CD4-positive, alpha-beta T cell treated with Interleukin-17A for 4 hours (primary cell): ENCODE measurements around the gene CMTR1.
"Not testable (repeated sequence)": the region's sequence is repeated elsewhere in the genome, so short reads cannot be mapped to it uniquely, and the experiment has no call there.

Experiments used
- DNase-seq: peaks from one replicate; pipeline ENCODE4 v3.0.0-alpha.2; 2020; ENCODE audit warnings: mixed read lengths

The CMTR1 gene

GRCh38 chr6:37432916-37433656, at the start of gene CMTR1:
TSS of gene CMTR1 (plus strand) at chr6:37433221. CDS start at chr6:37435630, 2,409 bp downstream.
- peak; percentile 96 for DNase-seq

- DNase-seq: no peak
These were observed 44.4 kb upstream of the CMTR1 start for GRCh38 chr6:37388578-37388977.

DNA sequence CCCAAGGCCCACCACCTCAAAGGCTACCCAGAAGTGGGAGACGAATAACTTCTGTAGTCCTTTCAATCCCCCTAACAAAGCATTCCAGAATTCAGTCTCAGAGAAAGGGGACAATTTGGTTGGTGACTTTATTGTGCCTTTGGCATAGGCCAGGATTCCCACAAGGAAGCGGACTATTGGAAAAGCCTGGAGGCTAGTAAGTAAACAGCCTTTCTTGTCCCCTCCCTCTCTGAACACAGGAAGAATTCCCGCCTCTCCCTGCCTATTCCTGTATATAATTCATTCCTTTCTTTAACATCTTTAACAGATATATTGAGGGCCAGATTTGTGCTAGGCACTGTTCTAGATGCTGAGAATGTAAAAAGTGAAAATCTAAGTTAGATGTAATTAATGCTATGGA, 43.2 kb upstream of the CMTR1 start:
- DNase-seq: no peak

DNA sequence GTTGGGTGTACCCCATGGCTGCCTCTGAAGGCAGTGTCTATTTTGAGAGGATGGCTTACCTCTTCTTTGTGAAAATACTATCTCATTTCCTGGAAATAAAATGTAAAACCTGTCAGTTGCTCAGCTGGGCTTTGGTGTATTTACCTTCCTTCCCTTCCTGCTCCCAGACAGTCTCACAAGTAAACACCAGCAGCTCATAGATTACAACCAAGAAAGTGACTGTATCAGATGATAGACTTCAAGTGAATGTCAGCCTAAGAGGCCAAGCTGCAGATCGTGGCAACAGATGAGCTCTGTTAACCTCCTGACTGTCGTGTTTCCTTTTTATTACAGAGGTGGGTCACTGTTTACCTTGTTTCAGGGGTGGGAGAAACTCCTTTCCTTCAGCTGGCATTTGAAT, 41.9 kb upstream of the CMTR1 start:
- no peak for DNase-seq

- no peak for DNase-seq
These were observed 40.2 kb upstream of the CMTR1 start for GRCh38 chr6:37392821-37393220.

- DNase-seq: no peak
These were observed 39.6 kb upstream of the CMTR1 start for GRCh38 chr6:37393381-37393929.

GRCh38 chr6:37396571-37397180, 36.3 kb upstream of the CMTR1 start:
- no peak for DNase-seq

- DNase-seq: no peak
These were observed 33.9 kb upstream of the CMTR1 start for GRCh38 chr6:37399131-37399530.

GRCh38 chr6:37399795-37400490, 33.1 kb upstream of the CMTR1 start:
- DNase-seq: no peak

DNA sequence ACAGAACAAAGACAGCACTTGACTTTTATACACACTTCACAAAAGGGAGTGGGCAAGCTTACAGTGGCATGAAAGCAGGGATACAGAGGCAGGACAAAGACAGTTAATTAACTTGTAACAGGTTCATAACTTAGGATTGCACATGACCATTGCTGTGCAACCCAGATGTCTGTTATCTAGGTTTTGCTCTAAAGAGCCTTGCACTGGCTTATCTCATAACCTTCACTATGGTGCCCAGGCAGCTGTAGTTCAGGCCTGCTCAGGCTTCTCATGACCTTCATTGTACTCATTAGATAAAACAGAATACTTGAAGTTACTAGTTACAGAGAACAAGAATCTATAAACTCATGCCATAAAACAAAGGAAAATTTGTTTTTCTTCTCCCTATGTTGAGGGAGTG, 31.4 kb upstream of the CMTR1 start:
- DNase-seq: not testable (repeated sequence)

- no peak for DNase-seq
These were observed 26.2 kb upstream of the CMTR1 start for GRCh38 chr6:37406726-37407341.

DNA sequence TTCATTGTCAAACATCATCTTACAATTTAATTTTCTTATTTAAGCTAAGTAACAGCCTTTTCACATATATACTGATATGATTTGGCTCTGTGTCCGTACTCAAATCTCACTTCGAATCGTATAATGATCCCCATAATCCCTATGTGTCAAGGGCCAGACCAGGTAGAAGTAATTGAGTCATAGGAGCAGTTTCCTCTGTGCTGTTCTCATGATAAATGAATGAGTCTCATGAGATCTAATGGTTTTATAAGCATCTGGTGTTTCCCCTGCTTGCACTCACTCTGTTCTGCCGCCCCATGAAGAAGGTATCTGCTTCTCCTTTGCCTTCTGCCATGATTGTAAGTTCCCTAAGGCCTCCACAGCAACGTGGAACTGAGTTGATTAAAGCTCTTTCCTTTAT, 25.1 kb upstream of the CMTR1 start:
- DNase-seq: no peak

DNA sequence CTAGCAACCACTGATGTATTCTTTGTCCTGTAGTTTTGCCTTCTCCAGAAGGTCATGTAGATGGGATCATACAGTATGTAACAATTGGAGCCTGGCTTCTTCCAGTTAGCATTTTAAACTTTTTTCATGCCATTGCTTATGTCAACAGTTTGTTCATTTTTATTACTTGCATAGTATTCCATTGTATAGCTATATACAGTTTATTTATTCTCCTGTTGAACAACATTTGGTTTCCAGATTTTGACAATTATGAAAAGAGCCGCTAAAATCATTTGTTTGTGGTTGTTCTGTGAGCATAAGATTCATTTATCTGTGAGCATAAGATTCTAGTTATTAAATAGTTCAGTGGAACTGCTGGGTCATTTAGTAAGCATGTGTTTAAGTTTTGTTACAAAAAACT, 23.5 kb upstream of the CMTR1 start:
- no peak for DNase-seq

DNA sequence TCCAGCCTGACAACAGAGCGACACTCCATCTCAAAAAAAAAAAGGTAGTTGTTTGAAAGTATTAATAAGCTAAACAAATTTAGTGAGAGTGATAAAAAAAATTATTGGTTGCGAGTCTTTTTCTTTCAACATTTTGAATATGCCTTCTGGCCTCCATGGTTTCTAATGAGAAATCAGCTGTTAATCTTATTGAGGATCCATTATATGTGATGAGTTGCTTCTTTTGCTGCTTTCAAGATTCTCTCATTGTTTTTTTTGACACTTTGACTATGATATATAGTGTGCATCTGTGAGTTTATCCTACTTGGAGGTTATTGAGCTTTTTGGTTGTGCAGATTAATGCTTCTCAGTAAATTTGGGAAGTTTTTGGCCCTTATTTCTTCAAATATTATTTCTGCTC, 15.6 kb upstream of the CMTR1 start:
- no peak for DNase-seq

DNA sequence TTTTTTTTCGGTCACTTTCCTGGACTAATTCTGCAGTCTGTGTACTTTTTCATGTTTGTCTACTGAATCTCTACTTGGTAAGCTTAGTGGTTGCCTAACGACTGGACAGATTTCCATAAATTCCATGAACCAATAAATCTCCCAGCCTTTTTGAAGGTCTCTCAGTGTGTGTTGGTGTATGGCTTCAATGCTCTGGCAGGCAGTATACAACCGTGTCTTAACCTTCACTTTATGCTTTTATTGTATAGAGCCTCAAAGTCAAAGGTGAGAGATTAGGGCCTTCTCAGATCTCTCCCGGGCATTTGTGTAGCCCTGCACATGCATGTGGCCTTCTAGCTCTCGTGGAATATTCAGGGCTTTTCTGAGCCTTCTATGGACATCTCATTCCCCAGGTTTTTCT, 14.3 kb upstream of the CMTR1 start:
- no peak for DNase-seq

DNA sequence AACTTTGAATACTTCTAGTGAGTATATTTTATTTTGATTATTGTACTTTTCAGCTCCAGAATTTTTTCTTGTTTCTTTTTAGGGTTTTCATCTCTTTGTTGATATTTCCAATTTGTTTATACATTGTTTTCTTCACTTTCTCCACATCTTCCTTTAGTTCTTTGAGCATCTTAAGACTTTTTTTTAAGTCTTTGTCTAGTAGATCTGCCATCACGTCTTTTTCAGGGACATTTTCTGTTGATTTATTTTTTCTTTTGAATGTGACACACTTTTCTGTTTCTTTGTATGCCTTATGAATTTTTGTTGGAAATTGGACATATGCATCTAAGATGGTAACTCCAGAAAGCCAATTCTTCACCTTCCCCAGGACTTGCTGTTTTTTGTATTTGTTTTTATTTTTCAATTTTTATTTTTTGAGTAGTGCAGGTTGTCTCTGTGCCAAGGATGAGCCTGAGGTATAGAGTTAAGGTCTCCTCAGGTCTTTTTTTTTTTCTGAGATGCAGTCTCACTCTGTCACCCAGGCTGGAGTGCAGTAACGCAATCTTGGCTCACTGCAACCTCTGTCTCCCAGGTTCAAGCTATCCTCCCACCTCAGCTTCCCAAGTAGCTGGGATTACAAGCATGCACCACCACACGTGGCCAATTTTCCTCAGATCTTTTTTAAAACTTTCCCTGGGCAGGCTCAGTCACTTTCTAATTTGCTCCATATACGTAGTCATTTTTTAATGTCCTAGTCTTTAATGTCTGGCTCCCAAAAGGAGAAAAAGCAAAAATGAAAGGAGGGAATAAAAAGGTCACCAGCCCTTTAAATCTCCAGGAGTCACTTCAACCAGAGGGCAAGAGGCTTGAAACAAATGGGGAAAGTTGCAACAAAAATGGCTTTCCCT, 6.7 kb upstream of the CMTR1 start:
- DNase-seq: no peak

DNA sequence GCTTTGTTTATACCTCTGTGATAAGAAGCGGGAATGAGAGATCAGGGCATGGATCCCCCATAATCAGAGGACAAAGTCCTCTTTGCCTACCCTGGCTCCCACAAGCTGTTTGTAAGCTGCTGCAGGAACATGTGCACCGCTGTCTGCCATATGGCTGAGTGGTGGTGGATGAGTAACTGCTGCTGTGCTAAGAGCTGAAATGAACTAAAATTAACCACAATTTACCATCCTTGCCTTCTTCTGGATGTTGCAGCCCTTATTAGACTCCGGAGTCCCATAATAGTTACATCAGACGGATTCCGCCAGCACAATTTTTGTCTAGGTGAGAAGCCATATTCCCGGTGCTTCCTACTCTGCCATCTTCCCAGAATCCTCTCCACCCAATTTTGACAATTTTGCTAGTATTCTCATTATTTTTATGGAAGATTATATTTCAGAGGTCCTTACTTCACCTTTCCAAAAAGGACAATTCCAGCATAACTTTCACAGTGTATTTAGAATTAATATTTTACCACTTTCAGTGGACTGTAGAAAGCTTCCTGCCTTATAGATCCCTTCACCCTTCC, 6.0 kb upstream of the CMTR1 start:
- DNase-seq: no peak

- DNase-seq: no peak
These were observed 3.7 kb upstream of the CMTR1 start for GRCh38 chr6:37429352-37429750.

- no peak for DNase-seq
These were observed 468 bp upstream of the CMTR1 start for GRCh38 chr6:37432590-37432915.

DNA sequence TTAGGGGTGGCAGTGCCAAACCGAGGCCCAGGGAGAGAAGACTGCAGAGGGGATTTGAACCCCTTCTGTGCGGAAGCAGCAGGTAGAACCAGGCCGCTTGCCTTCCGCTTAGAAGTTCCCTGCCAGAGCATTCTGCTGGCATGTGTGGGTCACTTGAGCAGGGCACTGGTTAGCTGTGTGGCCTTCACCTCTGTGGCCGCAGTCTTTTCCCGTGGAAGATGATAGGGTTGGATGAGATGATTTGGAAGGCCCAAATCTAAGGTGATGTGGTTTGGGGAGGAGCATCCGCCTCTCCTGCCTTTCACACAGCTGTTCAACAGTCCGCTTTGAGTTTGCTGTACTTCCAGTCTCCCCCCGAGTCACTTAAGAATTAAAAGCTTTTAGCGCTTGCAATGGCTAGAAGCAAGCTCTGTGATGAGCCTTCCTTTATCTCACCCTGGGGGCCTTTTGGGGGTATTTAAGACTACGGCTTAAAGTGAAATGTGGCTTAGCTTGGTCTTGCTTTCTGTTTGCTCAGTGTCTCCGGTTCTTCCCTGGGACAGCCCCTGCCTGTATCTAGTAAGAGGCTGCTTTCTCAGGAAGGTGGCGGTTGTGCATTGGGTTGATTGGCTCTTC, 743 bp downstream of the CMTR1 start:
- peak; percentile 36 for DNase-seq

DNA sequence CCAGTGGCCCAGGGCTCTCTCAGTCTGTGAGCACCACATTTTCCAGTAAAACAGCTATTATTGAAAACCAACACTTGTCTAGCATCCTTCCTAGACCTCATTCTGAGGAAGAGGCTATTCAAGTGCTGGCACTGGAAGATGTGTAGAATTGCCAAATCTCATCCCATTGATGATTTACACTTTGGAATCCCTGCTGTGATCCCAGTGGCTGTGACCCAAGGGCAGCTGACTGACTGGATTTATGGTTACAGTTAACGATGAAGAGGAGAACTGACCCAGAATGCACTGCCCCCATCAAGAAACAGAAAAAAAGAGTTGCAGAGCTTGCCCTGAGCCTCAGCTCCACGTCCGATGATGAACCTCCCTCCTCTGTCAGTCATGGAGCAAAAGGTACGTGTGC, 2.4 kb downstream of the CMTR1 start:
- no peak for DNase-seq

DNA sequence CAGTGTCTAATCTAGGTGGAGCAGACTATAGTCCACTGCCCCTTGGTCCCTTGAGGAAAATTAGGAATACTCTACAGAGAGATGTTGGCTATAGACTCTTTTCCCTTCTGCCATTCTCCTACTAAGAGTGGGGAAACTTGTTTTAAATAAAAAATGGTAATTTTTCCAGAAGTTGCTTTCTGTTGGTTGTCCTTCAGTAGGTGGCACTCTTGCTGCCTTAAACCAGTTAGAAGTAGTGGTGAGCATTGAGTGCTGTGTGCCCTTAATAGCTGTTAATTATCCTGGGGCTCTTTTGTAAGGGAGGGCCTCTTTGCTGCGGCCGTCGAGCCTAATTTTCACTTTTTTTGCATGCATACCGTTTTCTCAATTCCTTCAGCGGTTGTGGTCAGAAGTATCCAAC, 2.8 kb downstream of the CMTR1 start:
- no peak for DNase-seq
